Neural cell (in vitro differentiated cells): ENCODE data around the gene KLHL22. TPM values are rescaled to one million over a fixed set of nuclear protein-coding genes. Genes with fewer than 3 reads are reported as not detected.

ENCODE experiments used
- H2AFZ ChIP-seq: fragments of 200-600, 300-800 bp; sonication (generic), shearing (Covaris generic); 2 replicates; pipeline ENCODE4 v1.6.0; 2014; ENCODE audit warnings: low read depth, mild to moderate bottlenecking, antibody characterized with exemption, low read length, moderate library complexity
- H3F3A ChIP-seq: fragments of 200-600 bp; shearing (Covaris generic); 2 replicates; pipeline ENCODE4 v1.6.1; 2016; ENCODE audit warnings: mild to moderate bottlenecking, moderate library complexity, mixed read lengths, antibody characterized with exemption, low read length; ENCODE audit not compliant: insufficient read depth, poor library complexity, severe bottlenecking
- H3K27ac ChIP-seq: fragments of 200-600, 300-800 bp; sonication (generic), shearing (Covaris generic); 2 replicates; pipeline ENCODE4 v1.5.1; 2014; ENCODE audit warnings: mild to moderate bottlenecking, low read length, moderate library complexity
- H3K27me3 ChIP-seq: fragments of 300-800, 200-600 bp; sonication (generic), shearing (Covaris generic); 2 replicates; pipeline ENCODE4 v1.6.0; 2014; ENCODE audit warnings: mild to moderate bottlenecking, low read depth, low read length, moderate library complexity; ENCODE audit not compliant: insufficient read depth
- H3K36me3 ChIP-seq: fragments of 300-800, 200-600 bp; sonication (generic), shearing (Covaris generic); 2 replicates; pipeline ENCODE4 v1.5.1; 2014; ENCODE audit warnings: mild to moderate bottlenecking, antibody characterized with exemption, low read length, moderate library complexity; ENCODE audit not compliant: insufficient read depth
- H3K4me2 ChIP-seq: fragments of 300-800, 200-600 bp; sonication (generic), shearing (Covaris generic); 2 replicates; pipeline ENCODE4 v1.6.0; 2014; ENCODE audit warnings: mild to moderate bottlenecking, low read length
- H3K4me3 ChIP-seq: fragments of 300-800, 200-600 bp; sonication (generic), shearing (Covaris generic); 2 replicates; pipeline ENCODE4 v1.5.1; 2014; ENCODE audit warnings: mild to moderate bottlenecking, low read length, moderate library complexity
- H3K79me2 ChIP-seq: fragments of 200-600 bp; shearing (Covaris generic); replicated peaks from 2 replicates; pipeline ENCODE4 v1.6.0; 2014; ENCODE audit warnings: mild to moderate bottlenecking, low read length, moderate library complexity; ENCODE audit not compliant: insufficient read depth
- H3K9ac ChIP-seq: fragments of 300-800, 200-600 bp; sonication (generic), shearing (Covaris generic); 2 replicates; pipeline ENCODE4 v1.6.1; 2016; ENCODE audit warnings: mild to moderate bottlenecking, low read length, mixed read lengths
- H3K9me2 ChIP-seq: fragments of 200-600 bp; shearing (Covaris generic); 2 replicates; pipeline ENCODE4 v1.6.1; 2016; ENCODE audit warnings: mild to moderate bottlenecking, low read length, mixed read lengths; ENCODE audit not compliant: insufficient read depth
- H3K9me3 ChIP-seq: fragments of 200-600, 300-800 bp; sonication (generic), shearing (Covaris generic); 2 replicates; pipeline ENCODE4 v1.6.1; 2016; ENCODE audit warnings: mild to moderate bottlenecking, mixed run types, low read length, moderate library complexity, mixed read lengths
- H4K20me1 ChIP-seq: fragments of 200-600 bp; shearing (Covaris generic); 2 replicates; pipeline ENCODE4 v1.6.1; 2016; ENCODE audit warnings: mild to moderate bottlenecking, mixed run types; ENCODE audit not compliant: insufficient read depth
- EP300 ChIP-seq: fragments of 450-650 bp; conservative IDR thresholded peaks from 2 replicates; pipeline ENCODE4 v1.6.1; 2014; ENCODE audit warnings: antibody characterized with exemption, mild to moderate bottlenecking, moderate library complexity; ENCODE audit not compliant: poor library complexity, severe bottlenecking
- EZH2 ChIP-seq: fragments of 200-600, 300-800 bp; shearing (Covaris generic), sonication (generic); IDR thresholded peaks from 2 replicates; pipeline ENCODE4 v1.6.1; 2014; ENCODE audit warnings: antibody characterized with exemption, low read length, borderline replicate concordance, mild to moderate bottlenecking; ENCODE audit not compliant: insufficient read depth, poor library complexity, severe bottlenecking
- MXI1 ChIP-seq: fragments of 450-650 bp; conservative IDR thresholded peaks from 2 replicates; pipeline ENCODE4 v1.6.1; 2014; ENCODE audit warnings: antibody characterized with exemption, mild to moderate bottlenecking; ENCODE audit not compliant: poor library complexity, severe bottlenecking
- POLR2AphosphoS5 ChIP-seq: IDR thresholded peaks from 2 replicates; pipeline ENCODE4 v1.6.1; 2012
- RAD21 ChIP-seq: fragments of 450-650 bp; conservative IDR thresholded peaks from 2 replicates; pipeline ENCODE4 v1.6.1; 2014; ENCODE audit warnings: antibody characterized with exemption, mild to moderate bottlenecking, moderate library complexity
- SMC3 ChIP-seq: fragments of 450-650 bp; conservative IDR thresholded peaks from 2 replicates; pipeline ENCODE4 v1.6.1; 2014; ENCODE audit warnings: antibody characterized with exemption, mild to moderate bottlenecking, moderate library complexity; ENCODE audit not compliant: poor library complexity
- TAF1 ChIP-seq: IDR thresholded peaks from 2 replicates; pipeline ENCODE4 v1.6.1; 2012; ENCODE audit warnings: low read depth
- polyA plus RNA-seq: library from polyadenylated mRNA; depleted of rRNA; stranded (reverse); fragments of >200 nt; gene quantifications from 2 replicates; pipeline ENCODE4 v1.2.3, GENCODE V29; 2014
- TF ChIP-seq, protein P1 (sequence below): IDR thresholded peaks from 2 replicates; pipeline ENCODE4 v1.6.1; 2012; ENCODE audit warnings: borderline replicate concordance
- TF ChIP-seq, protein P2 (sequence below): fragments of 450-650 bp; IDR thresholded peaks from 2 replicates; pipeline ENCODE4 v1.5.1; 2014; ENCODE audit warnings: antibody characterized with exemption, mild to moderate bottlenecking, moderate library complexity; ENCODE audit not compliant: poor library complexity, severe bottlenecking

KLHL22 gene
- polyA plus RNA-seq, 1 donor from 2014 or later, result 59.5 TPM

DNA sequence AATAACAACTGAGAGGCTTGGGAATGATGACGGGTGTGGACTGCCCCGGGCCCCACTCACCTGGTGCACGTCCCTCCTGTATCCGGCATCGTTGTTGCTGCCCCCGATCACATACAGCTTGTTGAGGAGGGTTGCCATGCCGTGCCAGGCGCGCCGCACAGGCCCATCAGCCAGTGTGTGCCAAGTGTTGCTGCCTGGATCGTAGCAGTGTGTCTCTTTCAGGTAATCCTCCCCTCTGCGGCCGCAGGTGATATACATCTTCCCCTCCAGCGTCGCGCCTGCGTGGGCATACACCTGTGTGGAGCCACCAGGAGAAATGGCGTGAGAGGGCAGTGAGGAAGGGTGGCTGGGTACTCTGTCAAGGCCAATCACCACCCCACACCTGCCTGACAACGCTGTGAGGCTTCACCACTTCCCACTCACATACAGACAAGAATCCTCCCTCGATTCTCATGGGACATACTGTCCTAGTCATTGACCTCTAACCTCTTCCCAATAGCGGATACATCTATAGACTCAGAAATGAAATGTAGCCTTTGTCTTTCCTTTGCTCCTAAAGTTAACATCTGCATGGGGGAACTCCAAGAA, 49.1 kb downstream of the KLHL22 start:
- Histone ChIP-seq H3K9me3 (no peaks in the 10 kb centered on the region), H3K79me2 (no peaks in the 10 kb centered on the region), H4K20me1 (no peaks in the 10 kb centered on the region), H3F3A (no peaks in the 10 kb centered on the region), H2AFZ (no peak overlapping the region), H3K9ac (no peak overlapping the region), H3K9me2 (no peaks in the 10 kb centered on the region), H3K27ac (no peak overlapping the region), H3K4me3 (no peak overlapping the region), H3K27me3 (no peaks in the 10 kb centered on the region), H3K36me3 (no peaks in the 10 kb centered on the region), H3K4me2 (no peak overlapping the region)
- no peak for TF ChIP-seq POLR2AphosphoS5
- no peak for TF ChIP-seq TAF1
- no peak for TF ChIP-seq MXI1
- no peak for TF ChIP-seq EZH2
- TF ChIP-seq EP300, result no peak
- TF ChIP-seq, protein P1, sequence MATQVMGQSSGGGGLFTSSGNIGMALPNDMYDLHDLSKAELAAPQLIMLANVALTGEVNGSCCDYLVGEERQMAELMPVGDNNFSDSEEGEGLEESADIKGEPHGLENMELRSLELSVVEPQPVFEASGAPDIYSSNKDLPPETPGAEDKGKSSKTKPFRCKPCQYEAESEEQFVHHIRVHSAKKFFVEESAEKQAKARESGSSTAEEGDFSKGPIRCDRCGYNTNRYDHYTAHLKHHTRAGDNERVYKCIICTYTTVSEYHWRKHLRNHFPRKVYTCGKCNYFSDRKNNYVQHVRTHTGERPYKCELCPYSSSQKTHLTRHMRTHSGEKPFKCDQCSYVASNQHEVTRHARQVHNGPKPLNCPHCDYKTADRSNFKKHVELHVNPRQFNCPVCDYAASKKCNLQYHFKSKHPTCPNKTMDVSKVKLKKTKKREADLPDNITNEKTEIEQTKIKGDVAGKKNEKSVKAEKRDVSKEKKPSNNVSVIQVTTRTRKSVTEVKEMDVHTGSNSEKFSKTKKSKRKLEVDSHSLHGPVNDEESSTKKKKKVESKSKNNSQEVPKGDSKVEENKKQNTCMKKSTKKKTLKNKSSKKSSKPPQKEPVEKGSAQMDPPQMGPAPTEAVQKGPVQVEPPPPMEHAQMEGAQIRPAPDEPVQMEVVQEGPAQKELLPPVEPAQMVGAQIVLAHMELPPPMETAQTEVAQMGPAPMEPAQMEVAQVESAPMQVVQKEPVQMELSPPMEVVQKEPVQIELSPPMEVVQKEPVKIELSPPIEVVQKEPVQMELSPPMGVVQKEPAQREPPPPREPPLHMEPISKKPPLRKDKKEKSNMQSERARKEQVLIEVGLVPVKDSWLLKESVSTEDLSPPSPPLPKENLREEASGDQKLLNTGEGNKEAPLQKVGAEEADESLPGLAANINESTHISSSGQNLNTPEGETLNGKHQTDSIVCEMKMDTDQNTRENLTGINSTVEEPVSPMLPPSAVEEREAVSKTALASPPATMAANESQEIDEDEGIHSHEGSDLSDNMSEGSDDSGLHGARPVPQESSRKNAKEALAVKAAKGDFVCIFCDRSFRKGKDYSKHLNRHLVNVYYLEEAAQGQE, result no peak
- no peak for TF ChIP-seq SMC3
- no peak for TF ChIP-seq RAD21
- TF ChIP-seq, protein P2, sequence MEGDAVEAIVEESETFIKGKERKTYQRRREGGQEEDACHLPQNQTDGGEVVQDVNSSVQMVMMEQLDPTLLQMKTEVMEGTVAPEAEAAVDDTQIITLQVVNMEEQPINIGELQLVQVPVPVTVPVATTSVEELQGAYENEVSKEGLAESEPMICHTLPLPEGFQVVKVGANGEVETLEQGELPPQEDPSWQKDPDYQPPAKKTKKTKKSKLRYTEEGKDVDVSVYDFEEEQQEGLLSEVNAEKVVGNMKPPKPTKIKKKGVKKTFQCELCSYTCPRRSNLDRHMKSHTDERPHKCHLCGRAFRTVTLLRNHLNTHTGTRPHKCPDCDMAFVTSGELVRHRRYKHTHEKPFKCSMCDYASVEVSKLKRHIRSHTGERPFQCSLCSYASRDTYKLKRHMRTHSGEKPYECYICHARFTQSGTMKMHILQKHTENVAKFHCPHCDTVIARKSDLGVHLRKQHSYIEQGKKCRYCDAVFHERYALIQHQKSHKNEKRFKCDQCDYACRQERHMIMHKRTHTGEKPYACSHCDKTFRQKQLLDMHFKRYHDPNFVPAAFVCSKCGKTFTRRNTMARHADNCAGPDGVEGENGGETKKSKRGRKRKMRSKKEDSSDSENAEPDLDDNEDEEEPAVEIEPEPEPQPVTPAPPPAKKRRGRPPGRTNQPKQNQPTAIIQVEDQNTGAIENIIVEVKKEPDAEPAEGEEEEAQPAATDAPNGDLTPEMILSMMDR, result no peak

DNA sequence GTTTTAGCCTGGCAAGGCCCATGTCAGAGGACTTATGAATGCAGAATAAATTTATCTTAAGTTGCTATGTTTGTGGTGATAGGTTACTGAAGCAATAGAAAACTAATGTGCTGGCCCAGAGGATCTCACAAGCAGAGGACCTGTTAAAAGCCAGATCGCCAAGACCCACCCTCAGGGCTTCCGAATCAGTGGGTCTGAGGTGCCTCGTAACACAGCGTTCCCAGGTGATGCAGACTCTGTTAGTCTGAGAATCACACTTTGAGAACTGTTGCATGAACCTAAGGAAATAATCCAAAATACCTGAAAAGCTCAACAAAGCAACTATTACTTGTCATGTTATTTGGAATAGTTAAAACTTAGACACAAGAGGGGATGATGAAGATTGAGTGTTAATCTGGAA, 51.3 kb downstream of the KLHL22 start:
- TF ChIP-seq EP300 (no peak), MXI1 (no peak), EZH2 (no peak), POLR2AphosphoS5 (no peak), TAF1 (no peak), SMC3 (no peak), RAD21 (no peak)
- TF ChIP-seq, protein P2, result no peak
- TF ChIP-seq, protein P1, result no peak
- H3K36me3 ChIP-seq, result no peaks in the 10 kb centered on the region
- no peaks in the 10 kb centered on the region for H3K79me2 ChIP-seq

More for the DNA sequence above, 51.3 kb downstream of the KLHL22 start:
- no peaks in the 10 kb centered on the region for H3K27me3 ChIP-seq
- no peaks in the 10 kb centered on the region for H4K20me1 ChIP-seq
- H3K4me3 ChIP-seq, result no peak overlapping the region
- no peak overlapping the region for H3K9ac ChIP-seq
- H3K9me2 ChIP-seq, result no peaks in the 10 kb centered on the region
- H2AFZ ChIP-seq, result no peak overlapping the region
- H3K4me2 ChIP-seq, result no peak overlapping the region
- no peak overlapping the region for H3K27ac ChIP-seq
- H3K9me3 ChIP-seq, result no peaks in the 10 kb centered on the region
- no peaks in the 10 kb centered on the region for H3F3A ChIP-seq
